Common myeloid progenitor, CD34-positive (primary cell): ENCODE measurements around the gene PSMD9.
"Not testable (repeated sequence)": the region's sequence is repeated elsewhere in the genome, so short reads cannot be mapped to it uniquely, and the experiment has no call there.

ENCODE experiments used
- CTCF ChIA-PET: fragments of 350-600 bp; sonication (Branson Sonifier 250); formaldehyde crosslinking; loops from one replicate; lab custom pipeline; 2021; ENCODE audit warnings: antibody characterized with exemption; lab: Charles Lee
- POLR2A ChIA-PET: fragments of 350-600 bp; sonication (Branson Sonifier 250); formaldehyde crosslinking; loops from one replicate; lab custom pipeline; 2021; ENCODE audit warnings: antibody characterized with exemption; lab: Charles Lee
- DNase-seq, 3 donors: peaks; one replicate each; pipeline versions ENCODE4 v3.0.0 to v3.0.0-alpha.2; 2013
- H3K27ac ChIP-seq, 2 experiments: 1 replicate in 1 of 2; 2 replicates in 1 of 2; pipeline ENCODE4 v1.7.0; 2013; ENCODE audit warnings: inconsistent platforms in 2 of 2, low read length in 2 of 2, mild to moderate bottlenecking in 2 of 2, low read depth in 1 of 2, moderate library complexity in 1 of 2; ENCODE audit not compliant: severe bottlenecking in 2 of 2, insufficient read depth in 1 of 2, poor library complexity in 1 of 2
- H3K27me3 ChIP-seq, 5 experiments: replicated peaks in 2 of 5; 1 replicate in 3 of 5; 2 replicates in 2 of 5; pipeline versions ENCODE4 v1.6.1 to v1.7.0; 2013; ENCODE audit warnings: low read length in 4 of 5, mild to moderate bottlenecking in 2 of 5, moderate library complexity in 2 of 5, inconsistent platforms in 1 of 5; ENCODE audit not compliant: insufficient read depth in 5 of 5, control insufficient read depth in 4 of 5
- H3K36me3 ChIP-seq, 4 experiments: 1 replicate in 2 of 4; 2 replicates in 2 of 4; pipeline versions ENCODE4 v1.6.1 to v1.7.0; 2013; ENCODE audit warnings: low read length in 3 of 4, control low read depth in 1 of 4, mild to moderate bottlenecking in 1 of 4; ENCODE audit not compliant: control insufficient read depth in 4 of 4, insufficient read depth in 4 of 4
- H3K4me1 ChIP-seq, 4 experiments: 1 replicate in 3 of 4; 2 replicates in 1 of 4; pipeline versions ENCODE4 v1.6.1 to v1.7.1; 2013; ENCODE audit warnings: low read length in 3 of 4, mild to moderate bottlenecking in 3 of 4, control low read depth in 1 of 4, inconsistent platforms in 1 of 4, moderate library complexity in 1 of 4; ENCODE audit not compliant: control insufficient read depth in 4 of 4, insufficient read depth in 4 of 4; ENCODE audit errors: control extremely low read depth in 1 of 4
- H3K4me3 ChIP-seq, 7 experiments: 1 replicate in 4 of 7; 2 replicates in 3 of 7; pipeline versions ENCODE4 v1.5.1 to v1.7.0; 2013; ENCODE audit warnings: mild to moderate bottlenecking in 7 of 7, low read length in 6 of 7, moderate library complexity in 6 of 7, inconsistent platforms in 2 of 7, low read depth in 2 of 7, control low read depth in 1 of 7; ENCODE audit not compliant: insufficient read depth in 4 of 7, control insufficient read depth in 1 of 7; ENCODE audit errors: extremely low read depth in 1 of 7
- H3K9me3 ChIP-seq, 5 experiments: 1 replicate in 4 of 5; 2 replicates in 1 of 5; pipeline versions ENCODE4 v1.6.1 to v1.7.1; 2013; ENCODE audit warnings: low read length in 4 of 5, mild to moderate bottlenecking in 2 of 5, inconsistent platforms in 1 of 5, low read depth in 1 of 5, moderate library complexity in 1 of 5; ENCODE audit not compliant: control insufficient read depth in 4 of 5, insufficient read depth in 2 of 5; ENCODE audit errors: control extremely low read depth in 1 of 5
- WGBS: methylation state at CpG from one replicate; pipeline ENCODE4 v1.1.5; 2013; ENCODE audit not compliant: insufficient coverage; 5-methylcytosine and 5-hydroxymethylcytosine counted together

Gene PSMD9

DNA sequence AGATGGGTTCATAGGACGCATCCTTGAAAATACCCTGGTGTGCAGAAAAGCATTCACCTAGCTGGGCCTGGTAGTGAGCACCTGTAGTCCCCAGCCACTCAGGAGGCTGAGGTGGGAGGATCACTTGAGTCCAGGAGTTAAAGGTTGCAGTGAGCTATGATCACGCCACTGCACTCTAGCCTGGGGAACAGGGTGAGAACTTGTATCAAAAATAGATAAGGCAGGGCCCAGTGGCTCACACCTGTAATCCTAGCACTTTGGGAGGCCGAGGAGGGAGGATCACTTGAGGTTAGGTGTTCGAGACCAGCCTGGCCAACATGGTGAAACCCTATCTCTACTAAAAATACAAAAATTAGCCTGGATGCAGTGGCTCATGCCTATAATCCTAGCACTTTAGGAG lies 27.9 kb upstream of the PSMD9 start:
- H3K27me3 ChIP-seq, H3K36me3 ChIP-seq, DNase-seq, H3K9me3 ChIP-seq, H3K4me3 ChIP-seq, H3K4me1 ChIP-seq, POLR2A ChIA-PET, H3K27ac ChIP-seq: not testable (repeated sequence)
- CTCF ChIA-PET: interaction anchor here (1.1 kb wide), 2 partner anchors 10 to 28 kb away, joined by 3 to 5 read pairs; partner anchors contain the start of gene PSMD9
- WGBS: 100% methylated on average over 1 of the region's 4 CpGs

DNA sequence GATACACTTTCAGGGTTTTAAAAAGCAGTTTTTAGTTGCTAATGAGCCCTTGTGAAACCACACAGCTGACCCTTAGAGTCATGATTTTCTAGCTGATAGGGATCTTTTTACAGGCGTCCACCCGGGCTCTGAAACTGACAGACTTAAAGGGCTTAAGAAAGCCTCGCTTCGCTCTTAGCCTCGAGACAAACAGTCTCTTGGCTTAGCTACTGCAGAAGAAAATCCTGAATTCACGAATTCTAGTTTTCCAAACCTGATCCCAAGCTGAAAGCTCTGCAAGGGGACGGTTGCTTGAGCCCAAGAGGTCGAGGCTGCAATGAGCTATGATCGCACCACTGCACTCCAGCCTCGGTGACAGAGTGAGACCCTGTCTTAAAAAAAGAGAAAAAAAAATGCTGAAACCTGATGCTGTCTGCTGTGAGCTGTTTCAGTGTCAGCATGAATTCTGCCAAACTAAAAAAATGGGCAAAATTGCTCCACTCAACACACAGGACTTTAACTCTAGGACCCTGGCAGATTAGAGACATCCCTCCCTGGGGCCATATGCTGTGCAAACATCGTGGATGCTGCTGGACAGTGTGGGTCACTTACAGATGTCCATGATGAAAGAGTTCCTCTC lies 26.8 kb upstream of the PSMD9 start:
- POLR2A ChIA-PET: interaction anchor here (0.6 kb wide), 1 partner anchor 13 kb away, joined by 3 read pairs; no protein-coding TSS in a partner anchor
- CTCF ChIA-PET: interaction anchor here (0.6 to 1.1 kb wide), 3 partner anchors 9 to 27 kb away, joined by 3 to 5 read pairs (median 3); partner anchors contain the start of gene PSMD9
- Histone ChIP-seq H3K4me3 (no peak overlapping the region), H3K36me3 (no peaks in the 10 kb centered on the region), H3K27me3 (no peaks in the 10 kb centered on the region), H3K9me3 (no peaks in the 10 kb centered on the region), H3K27ac (no peak overlapping the region), H3K4me1 (no peaks in the 10 kb centered on the region)
- 86% methylated on average over 11 of the region's 11 CpGs for WGBS
- no peak for DNase-seq

DNA sequence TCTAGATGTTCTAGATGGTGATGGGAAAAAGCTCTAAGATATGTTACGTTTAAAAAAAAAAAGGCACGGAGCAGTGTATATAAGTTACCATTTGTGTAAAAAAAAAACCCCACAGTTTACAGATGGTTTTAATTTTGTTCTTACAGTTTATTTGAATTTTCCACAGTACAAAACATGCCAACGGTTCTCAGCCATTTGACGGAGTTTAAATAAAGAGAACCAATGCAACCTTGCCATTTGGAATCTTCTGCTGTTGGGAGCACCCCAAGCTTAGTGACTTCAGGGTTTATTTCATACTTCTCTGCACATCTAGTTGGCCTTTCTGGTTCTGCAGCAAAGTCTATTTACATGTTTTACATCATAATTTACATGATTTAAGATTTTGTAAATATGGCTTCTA lies 22.3 kb upstream of the PSMD9 start:
- no peaks in the 10 kb centered on the region for H3K4me1 ChIP-seq
- CTCF ChIA-PET: interaction anchor here (0.7 kb wide), 1 partner anchor 54 kb away, joined by 3 read pairs; no protein-coding TSS in a partner anchor
- H3K27me3 ChIP-seq: no peaks in the 10 kb centered on the region
- H3K9me3 ChIP-seq: no peaks in the 10 kb centered on the region
- no peak for DNase-seq
- 100% methylated on average over 2 of the region's 4 CpGs for WGBS
- H3K36me3 ChIP-seq: no peaks in the 10 kb centered on the region
- POLR2A ChIA-PET: interaction anchor here (0.7 kb wide), 1 partner anchor 975 kb away, joined by 3 read pairs; no protein-coding TSS in a partner anchor
- H3K4me3 ChIP-seq: no peak overlapping the region
- no peak overlapping the region for H3K27ac ChIP-seq

DNA sequence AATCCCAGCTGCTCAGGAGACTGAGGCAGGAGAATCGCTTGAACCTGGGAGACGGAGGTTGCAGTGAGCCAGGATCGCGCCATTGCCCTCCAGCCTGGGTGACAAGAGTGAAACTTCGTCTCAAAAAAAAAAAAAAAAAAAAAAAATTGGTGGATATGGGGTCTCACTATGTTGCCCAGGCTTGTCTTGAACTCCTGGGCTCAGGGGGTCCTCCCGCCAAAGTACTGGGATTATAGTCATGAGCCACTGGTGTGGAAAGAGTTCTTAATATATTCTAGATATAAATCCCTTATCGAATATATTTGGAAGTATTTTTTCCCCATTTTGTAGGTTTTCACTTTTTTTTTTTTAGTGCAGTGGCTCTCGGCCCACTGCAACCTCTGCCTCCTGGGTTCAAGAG lies 19.4 kb upstream of the PSMD9 start:
- H3K36me3 ChIP-seq, POLR2A ChIA-PET, H3K9me3 ChIP-seq, H3K4me1 ChIP-seq, CTCF ChIA-PET, H3K27ac ChIP-seq, DNase-seq, H3K4me3 ChIP-seq, H3K27me3 ChIP-seq: not testable (repeated sequence)
- no CpG with 5 or more reads among the region's 8 CpGs for WGBS

DNA sequence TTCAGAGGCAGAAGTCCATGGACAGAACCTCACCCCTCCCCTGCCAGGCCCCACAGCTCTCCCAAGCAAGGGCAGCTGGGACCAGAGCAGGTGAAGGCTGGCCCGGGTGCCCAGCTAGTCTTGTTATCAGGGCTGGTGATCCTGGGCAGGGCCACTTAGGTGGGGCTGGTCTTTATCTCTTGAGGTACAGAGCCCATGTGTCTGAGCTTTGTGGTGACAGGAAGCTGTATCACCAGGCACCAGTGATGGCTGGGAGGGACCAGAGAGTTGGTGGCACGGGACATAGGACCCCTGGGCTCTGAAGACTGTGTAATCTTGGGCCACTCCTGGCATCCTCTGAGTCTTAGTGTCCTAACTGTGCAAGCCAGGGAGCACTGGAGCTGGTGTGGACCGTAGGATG lies 17.1 kb upstream of the PSMD9 start:
- ChIA-PET CTCF (interaction anchor here (1.0 to 1.8 kb wide), 3 partner anchors 10 to 26 kb away, joined by 3 to 5 read pairs (median 4); partner anchors contain the start of gene PSMD9), POLR2A (no interaction called here)
- no peaks in the 10 kb centered on the region for H3K27me3 ChIP-seq
- H3K36me3 ChIP-seq: no peaks in the 10 kb centered on the region
- H3K4me3 ChIP-seq: no peak overlapping the region
- WGBS: 77% methylated on average over 3 of the region's 3 CpGs
- no peaks in the 10 kb centered on the region for H3K9me3 ChIP-seq
- peaks cover 0 to 14% (median 0%) of the 10 kb centered on the region in 4 experiments for H3K4me1 ChIP-seq
- H3K27ac ChIP-seq: no peak overlapping the region
- peak; percentile 60 to 88 (median 79) for DNase-seq

DNA sequence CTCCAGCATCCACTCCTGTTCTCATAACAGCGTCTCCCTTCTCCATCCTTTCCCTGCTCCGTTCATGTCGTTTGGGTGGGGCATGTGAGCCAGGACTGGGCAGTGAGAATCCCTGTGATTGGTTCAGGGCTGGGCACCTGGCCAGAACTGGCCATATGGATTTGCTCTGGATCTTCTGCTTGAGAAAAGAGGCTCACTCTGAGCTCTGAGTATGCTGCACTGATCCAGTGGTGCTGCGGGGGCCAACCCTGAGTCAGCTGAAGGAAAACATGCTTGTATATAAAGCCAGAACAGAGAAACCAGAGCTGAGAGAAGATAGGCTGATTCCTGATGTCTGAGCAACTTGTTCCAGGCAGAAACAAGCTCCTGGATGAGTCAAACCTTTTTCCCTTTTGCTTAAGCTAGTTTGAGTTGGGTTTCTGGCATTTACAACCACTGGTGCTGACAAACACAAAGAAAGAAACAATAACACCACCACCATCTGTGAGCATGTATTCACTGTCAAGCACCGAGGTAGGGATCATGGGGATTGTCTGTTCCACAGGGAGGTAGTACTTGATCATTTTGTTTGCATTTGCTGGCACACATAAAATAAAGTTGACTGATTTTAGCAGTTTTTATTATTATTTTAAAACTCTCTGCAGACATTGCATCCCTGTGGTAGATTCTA lies 15.9 kb upstream of the PSMD9 start:
- H3K36me3 ChIP-seq: no peaks in the 10 kb centered on the region
- DNase-seq: no peak
- no peaks in the 10 kb centered on the region for H3K9me3 ChIP-seq
- H3K27ac ChIP-seq: no peak overlapping the region
- peaks cover 0 to 14% (median 0%) of the 10 kb centered on the region in 4 experiments for H3K4me1 ChIP-seq
- no peak overlapping the region for H3K4me3 ChIP-seq
- ChIA-PET POLR2A (no interaction called here), CTCF (interaction anchor here (2.3 kb wide), 1 partner anchor 15 kb away, joined by 5 read pairs; the partner anchor contains the start of gene PSMD9)
- 73% methylated on average over 4 of the region's 5 CpGs for WGBS
- H3K27me3 ChIP-seq: no peaks in the 10 kb centered on the region

DNA sequence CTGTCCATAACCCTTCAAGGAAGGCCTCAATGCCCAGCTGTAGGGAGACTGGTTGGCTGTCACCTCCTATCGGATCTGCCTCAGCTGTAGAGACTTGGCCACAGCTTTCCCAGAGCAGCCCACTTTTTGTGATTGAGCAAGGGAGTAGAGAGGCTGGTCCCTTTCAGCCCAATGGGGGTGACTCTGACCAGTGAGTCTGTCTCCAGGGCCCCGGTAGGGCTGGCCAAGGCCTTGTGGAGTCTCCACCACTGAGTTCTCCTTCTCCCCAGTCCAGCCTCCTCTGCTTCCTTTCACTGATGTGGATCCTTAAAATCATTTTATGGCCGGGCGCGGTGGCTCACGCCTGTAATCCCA lies 15.4 kb upstream of the PSMD9 start:
- CTCF ChIA-PET: interaction anchor here (2.3 kb wide), 1 partner anchor 15 kb away, joined by 5 read pairs; the partner anchor contains the start of gene PSMD9
- H3K4me3 ChIP-seq: no peak overlapping the region

More for the DNA sequence above, 15.4 kb upstream of the PSMD9 start:
- Histone ChIP-seq H3K9me3 (no peaks in the 10 kb centered on the region), H3K36me3 (no peaks in the 10 kb centered on the region), H3K27ac (no peak overlapping the region), H3K27me3 (no peaks in the 10 kb centered on the region), H3K4me1 (peaks cover 0 to 14% (median 0%) of the 10 kb centered on the region in 4 experiments)
- POLR2A ChIA-PET: no interaction called here
- 100% methylated on average over 6 of the region's 6 CpGs for WGBS
- no peak for DNase-seq
